ENCODE results near the gene GRM5. TPM values are rescaled to one million over a fixed set of nuclear protein-coding genes. Genes with fewer than 3 reads are reported as not detected.

Gene GRM5
- total RNA-seq, 1 experiment from 2014 or later, result not detected

GRCh38 chr11:88475991-88476418, 589.8 kb downstream of the GRM5 start:
- ChIA-PET CTCF (no interaction called here), POLR2A (ENCODE audit: unreplicated experiment) (no interaction called here)
- Histone ChIP-seq H3K36me3 (ENCODE audit: low read depth) (no peaks in the 10 kb centered on the region), H2AFZ (0 out of 2 replicates have a peak overlapping the region, but pooled peaks have one; percentile 1), H4K20me1 (ENCODE audit: insufficient read depth) (no peaks in the 10 kb centered on the region), H3K27ac (no peak overlapping the region), H3K4me2 (no peak overlapping the region), H3K4me3 (no peak overlapping the region), H3K27me3 (ENCODE audit: insufficient read depth, low read depth) (no peaks in the 10 kb centered on the region), H3K4me1 (replicated peaks; ENCODE audit: insufficient read depth) (no peaks in the 10 kb centered on the region), H3F3A (ENCODE audit: insufficient read depth, low read depth) (no peaks in the 10 kb centered on the region), H3K9me3 (ENCODE audit: insufficient read depth, low read depth) (peaks cover 4% of the 10 kb centered on the region; the same call in 1 of the 2 replicates), H3K79me2 (ENCODE audit: low read depth) (no peaks in the 10 kb centered on the region), H3K9me2 (ENCODE audit: insufficient read depth) (no peaks in the 10 kb centered on the region)
- intact Hi-C loops (cut with micrococcal nuclease; ENCODE audit: unreplicated experiment), result no loop called here
- TF ChIP-seq EZH2 (IDR thresholded peaks at IDR 0.05; ENCODE audit: low read depth) (no peak), CTCF (conservative IDR thresholded peaks at IDR 0.05) (no peak)
- no TSS peak for BruUV-seq (replicated peaks)
- no peak for DNase-seq

GRCh38 chr11:88474655-88475054, 591.1 kb downstream of the GRM5 start:
- CTCF ChIA-PET, result no interaction called here
- peaks cover 4% of the 10 kb centered on the region; the same call in 1 of the 2 replicates for H3K9me3 ChIP-seq (ENCODE audit: insufficient read depth, low read depth)
- no peaks in the 10 kb centered on the region for H3K9me2 ChIP-seq (ENCODE audit: insufficient read depth)
- POLR2A ChIA-PET (ENCODE audit: unreplicated experiment), result no interaction called here
- TF ChIP-seq CTCF (conservative IDR thresholded peaks at IDR 0.05) (no peak), EZH2 (IDR thresholded peaks at IDR 0.05; ENCODE audit: low read depth) (no peak)
- H3F3A ChIP-seq (ENCODE audit: insufficient read depth, low read depth), result no peaks in the 10 kb centered on the region
- no peak overlapping the region for H3K27ac ChIP-seq
- intact Hi-C loops (cut with micrococcal nuclease; ENCODE audit: unreplicated experiment), result no loop called here
- no TSS peak for BruUV-seq (replicated peaks)
- no peaks in the 10 kb centered on the region for H3K4me1 ChIP-seq (replicated peaks; ENCODE audit: insufficient read depth)
- no peaks in the 10 kb centered on the region for H3K27me3 ChIP-seq (ENCODE audit: insufficient read depth, low read depth)
- H3K79me2 ChIP-seq (ENCODE audit: low read depth), result no peaks in the 10 kb centered on the region
- DNase-seq, result no peak
- no peak overlapping the region for H2AFZ ChIP-seq
- no peaks in the 10 kb centered on the region for H3K36me3 ChIP-seq (ENCODE audit: low read depth)
- H4K20me1 ChIP-seq (ENCODE audit: insufficient read depth), result no peaks in the 10 kb centered on the region
- no peak overlapping the region for H3K4me2 ChIP-seq
- H3K4me3 ChIP-seq, result no peak overlapping the region

- H3F3A ChIP-seq (ENCODE audit: insufficient read depth, low read depth), result no peaks in the 10 kb centered on the region
- no peak for TF ChIP-seq CTCF (conservative IDR thresholded peaks at IDR 0.05)
- TF ChIP-seq EZH2 (IDR thresholded peaks at IDR 0.05; ENCODE audit: low read depth), result no peak
- H3K79me2 ChIP-seq (ENCODE audit: low read depth), result no peaks in the 10 kb centered on the region
- no peak overlapping the region for H3K4me3 ChIP-seq
- H4K20me1 ChIP-seq (ENCODE audit: insufficient read depth), result no peaks in the 10 kb centered on the region
- no peak overlapping the region for H2AFZ ChIP-seq
- no peaks in the 10 kb centered on the region for H3K36me3 ChIP-seq (ENCODE audit: low read depth)
- H3K4me2 ChIP-seq, result no peak overlapping the region
- H3K4me1 ChIP-seq (replicated peaks; ENCODE audit: insufficient read depth), result no peaks in the 10 kb centered on the region
- BruUV-seq (replicated peaks), result no TSS peak
- no peak for DNase-seq
- CTCF ChIA-PET, result no interaction called here
- no peak overlapping the region for H3K27ac ChIP-seq
- H3K9me3 ChIP-seq (ENCODE audit: insufficient read depth, low read depth), result peaks cover 4% of the 10 kb centered on the region; the same call in 1 of the 2 replicates
- intact Hi-C loops (cut with micrococcal nuclease; ENCODE audit: unreplicated experiment), result no loop called here
- POLR2A ChIA-PET (ENCODE audit: unreplicated experiment), result no interaction called here
- no peaks in the 10 kb centered on the region for H3K27me3 ChIP-seq (ENCODE audit: insufficient read depth, low read depth)
- H3K9me2 ChIP-seq (ENCODE audit: insufficient read depth), result no peaks in the 10 kb centered on the region
These were observed 596.1 kb downstream of the GRM5 start for GRCh38 chr11:88469561-88470225.

Measured in PC-9 (cell line).